OCI-LY7 (cell line): ENCODE measurements around the gene OCLN. TPM values are rescaled to one million over a fixed set of nuclear protein-coding genes. Genes with fewer than 3 reads are reported as not detected.

ENCODE experiments used
- BruUV-seq: library from RNA; stranded (reverse); fragments of 400-500 nt; replicated peaks from 2 replicates; lab custom pipeline; 2021; lab: Mats Ljungman, UMichigan
- CTCF ChIA-PET: fragments of 300-600 bp; sonication (Branson Sonifier 250); formaldehyde crosslinking; loops from one replicate; lab custom pipeline; 2022; ENCODE audit warnings: antibody characterized with exemption; ENCODE audit not compliant: unreplicated experiment; lab: Charles Lee
- POLR2A ChIA-PET: fragments of 300-600 bp; sonication (Branson Sonifier 250); formaldehyde crosslinking; loops from one replicate; lab custom pipeline; 2022; ENCODE audit warnings: antibody characterized with exemption; lab: Charles Lee
- DNase-seq: peaks from one replicate; pipeline ENCODE4 v3.0.0-alpha.2; 2015; ENCODE audit warnings: low spot score
- H2AFZ ChIP-seq: fragments of 200-600 bp; sonication (generic), shearing (Covaris generic); 2 replicates; pipeline ENCODE4 v1.6.1; 2014; ENCODE audit warnings: mild to moderate bottlenecking, antibody characterized with exemption, low read length, moderate library complexity
- H3K27ac ChIP-seq: fragments of 200-600 bp; sonication (generic); 2 replicates; pipeline ENCODE4 v1.5.1; 2014; ENCODE audit warnings: mixed run types, low read depth, mild to moderate bottlenecking, moderate library complexity, low read length, inconsistent platforms; ENCODE audit not compliant: poor library complexity, severe bottlenecking
- H3K36me3 ChIP-seq: fragments of 200-600 bp; sonication (generic); 2 replicates; pipeline ENCODE4 v1.6.1; 2014; ENCODE audit warnings: mild to moderate bottlenecking, antibody characterized with exemption, low read length, moderate library complexity, mixed read lengths; ENCODE audit not compliant: insufficient read depth
- H3K4me1 ChIP-seq: fragments of 200-600 bp; sonication (generic); 2 replicates; pipeline ENCODE4 v1.5.1; 2014; ENCODE audit warnings: mild to moderate bottlenecking, low read length; ENCODE audit not compliant: insufficient read depth, poor library complexity, severe bottlenecking
- H3K4me2 ChIP-seq: fragments of 200-600 bp; sonication (generic); 2 replicates; pipeline ENCODE4 v1.6.1; 2014; ENCODE audit warnings: mild to moderate bottlenecking, low read length
- H3K4me3 ChIP-seq: fragments of 200-600 bp; sonication (generic); 2 replicates; pipeline ENCODE4 v1.5.1; 2014; ENCODE audit warnings: mild to moderate bottlenecking, low read depth, low read length; ENCODE audit not compliant: poor library complexity, severe bottlenecking
- H3K79me2 ChIP-seq: fragments of 200-600 bp; sonication (generic); 2 replicates; pipeline ENCODE4 v1.6.1; 2016; ENCODE audit warnings: low read depth, mild to moderate bottlenecking, low read length, moderate library complexity, mixed read lengths; ENCODE audit not compliant: insufficient read depth
- H3K9me2 ChIP-seq: fragments of 200-600 bp; sonication (generic); 2 replicates; pipeline ENCODE4 v1.6.1; 2016; ENCODE audit warnings: mild to moderate bottlenecking, low read length, mixed read lengths; ENCODE audit not compliant: insufficient read depth
- H3K9me3 ChIP-seq: fragments of 200-600 bp; sonication (generic); 2 replicates; pipeline ENCODE4 v1.6.1; 2014; ENCODE audit warnings: mild to moderate bottlenecking, mixed run types, low read length, mixed read lengths
- H4K20me1 ChIP-seq: fragments of 200-600 bp; sonication (generic); 2 replicates; pipeline ENCODE4 v1.6.1; 2014; ENCODE audit warnings: mild to moderate bottlenecking, antibody characterized with exemption, low read length, moderate library complexity, mixed read lengths; ENCODE audit not compliant: insufficient read depth
- EZH2phosphoT487 ChIP-seq: fragments of 200-600 bp; sonication (generic); IDR thresholded peaks from 2 replicates; pipeline ENCODE4 v1.6.1; 2018; ENCODE audit warnings: low read depth, borderline replicate concordance, mild to moderate bottlenecking, mixed run types, antibody characterized with exemption, low read length, moderate library complexity, mixed read lengths
- intact Hi-C: fragments of 100-400 bp; cut with micrococcal nuclease; formaldehyde crosslinking; loops from one replicate; pipeline ENCODE4 v1.10.0; 2022; ENCODE audit not compliant: unreplicated experiment
- total RNA-seq, 2 experiments: library from RNA; depleted of rRNA in 1 of 2; stranded (reverse); fragments of >200 nt in 1 of 2; shearing (Covaris generic) in 1 of 2; gene quantifications; 2 replicates each; pipeline ENCODE4 v1.2.3, GENCODE V29; 2014 to 2022
- TF ChIP-seq, protein P1 (sequence below): fragments of 200-600 bp; sonication (generic); conservative IDR thresholded peaks from 2 replicates; pipeline ENCODE4 v1.5.1; 2014; ENCODE audit warnings: mild to moderate bottlenecking, antibody characterized with exemption, low read length, moderate library complexity, mixed read lengths

Gene OCLN
- total RNA-seq, 2 experiments from 2014 or later: 0.50 to 1.1 TPM

- no peak overlapping the region for H3K4me2 ChIP-seq
- CTCF ChIA-PET: no interaction called here
- BruUV-seq: no TSS peak
- no peak for DNase-seq
- no peak overlapping the region for H3K4me3 ChIP-seq
- H3K36me3 ChIP-seq: no peaks in the 10 kb centered on the region
- no peaks in the 10 kb centered on the region for H3K9me2 ChIP-seq
- H3K27ac ChIP-seq: no peak overlapping the region
- no peak overlapping the region for H2AFZ ChIP-seq
- no peaks in the 10 kb centered on the region for H3K9me3 ChIP-seq
- POLR2A ChIA-PET: interaction anchor here (0.7 kb wide), 1 partner anchor 19 kb away, joined by 3 read pairs; no protein-coding TSS in a partner anchor
- no peaks in the 10 kb centered on the region for H3K4me1 ChIP-seq
- intact Hi-C loops: no loop called here
- no peaks in the 10 kb centered on the region for H3K79me2 ChIP-seq
- no peaks in the 10 kb centered on the region for H4K20me1 ChIP-seq
- no peak for TF ChIP-seq EZH2phosphoT487
- TF ChIP-seq, protein P1, sequence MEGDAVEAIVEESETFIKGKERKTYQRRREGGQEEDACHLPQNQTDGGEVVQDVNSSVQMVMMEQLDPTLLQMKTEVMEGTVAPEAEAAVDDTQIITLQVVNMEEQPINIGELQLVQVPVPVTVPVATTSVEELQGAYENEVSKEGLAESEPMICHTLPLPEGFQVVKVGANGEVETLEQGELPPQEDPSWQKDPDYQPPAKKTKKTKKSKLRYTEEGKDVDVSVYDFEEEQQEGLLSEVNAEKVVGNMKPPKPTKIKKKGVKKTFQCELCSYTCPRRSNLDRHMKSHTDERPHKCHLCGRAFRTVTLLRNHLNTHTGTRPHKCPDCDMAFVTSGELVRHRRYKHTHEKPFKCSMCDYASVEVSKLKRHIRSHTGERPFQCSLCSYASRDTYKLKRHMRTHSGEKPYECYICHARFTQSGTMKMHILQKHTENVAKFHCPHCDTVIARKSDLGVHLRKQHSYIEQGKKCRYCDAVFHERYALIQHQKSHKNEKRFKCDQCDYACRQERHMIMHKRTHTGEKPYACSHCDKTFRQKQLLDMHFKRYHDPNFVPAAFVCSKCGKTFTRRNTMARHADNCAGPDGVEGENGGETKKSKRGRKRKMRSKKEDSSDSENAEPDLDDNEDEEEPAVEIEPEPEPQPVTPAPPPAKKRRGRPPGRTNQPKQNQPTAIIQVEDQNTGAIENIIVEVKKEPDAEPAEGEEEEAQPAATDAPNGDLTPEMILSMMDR: no peak
Observed at GRCh38 chr5:69527128-69527770, 34.7 kb downstream of the OCLN start.

- Histone ChIP-seq H3K36me3 (no peaks in the 10 kb centered on the region), H3K4me1 (no peaks in the 10 kb centered on the region), H3K4me3 (no peak overlapping the region), H3K9me2 (no peaks in the 10 kb centered on the region), H2AFZ (no peak overlapping the region), H3K27ac (no peak overlapping the region), H3K4me2 (no peak overlapping the region), H3K79me2 (no peaks in the 10 kb centered on the region), H4K20me1 (no peaks in the 10 kb centered on the region), H3K9me3 (no peaks in the 10 kb centered on the region)
- intact Hi-C loops: no loop called here
- BruUV-seq: no TSS peak
- ChIA-PET POLR2A (no interaction called here), CTCF (no interaction called here)
- no peak for DNase-seq
- no peak for TF ChIP-seq EZH2phosphoT487
- TF ChIP-seq, protein P1: no peak
Observed at GRCh38 chr5:69528035-69528434, 35.4 kb downstream of the OCLN start.

DNA sequence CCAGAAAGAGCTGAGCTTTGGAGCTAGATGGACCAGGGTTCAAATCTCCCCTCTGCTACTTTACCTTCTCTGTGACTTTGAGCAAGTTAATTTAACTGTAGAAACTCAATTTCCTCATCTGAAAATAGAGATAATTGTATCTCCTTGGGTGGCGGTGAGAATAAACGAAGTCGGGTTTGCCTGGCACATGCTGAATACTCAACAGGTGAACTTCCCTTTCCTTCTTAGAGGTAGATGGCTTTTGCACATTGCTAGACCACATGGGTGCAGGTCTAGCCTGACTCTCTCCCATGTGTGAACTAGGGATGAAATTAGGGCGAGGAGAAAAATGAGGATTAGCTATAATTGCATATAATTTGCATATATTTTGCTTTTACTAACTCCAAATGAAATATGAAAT is 36.0 kb downstream of the OCLN start:
- POLR2A ChIA-PET: no interaction called here
- Histone ChIP-seq H3K4me3 (no peak overlapping the region), H4K20me1 (no peaks in the 10 kb centered on the region), H3K79me2 (no peaks in the 10 kb centered on the region), H3K27ac (no peak overlapping the region), H3K9me3 (no peaks in the 10 kb centered on the region), H2AFZ (no peak overlapping the region), H3K9me2 (no peaks in the 10 kb centered on the region), H3K4me2 (no peak overlapping the region), H3K36me3 (no peaks in the 10 kb centered on the region), H3K4me1 (no peaks in the 10 kb centered on the region)
- DNase-seq: no peak
- CTCF ChIA-PET: no interaction called here
- no TSS peak for BruUV-seq
- intact Hi-C loops: no loop called here
- TF ChIP-seq, protein P1: no peak
- TF ChIP-seq EZH2phosphoT487: no peak
